K562 (cell line): ENCODE results near the gene PDIA2. TPM values are rescaled to one million over a fixed set of nuclear protein-coding genes. Genes with fewer than 3 reads are reported as not detected.

Experiments used
- ARID1B ChIP-seq: fragments of 450-650 bp; IDR thresholded peaks from 2 replicates; pipeline ENCODE4 v1.6.1; 2016; ENCODE audit warnings: antibody characterized with exemption, mild to moderate bottlenecking, inconsistent platforms
- ASH1L ChIP-seq: fragments of 450-650 bp; IDR thresholded peaks from 2 replicates; pipeline ENCODE4 v1.6.1; 2018; ENCODE audit warnings: borderline replicate concordance, mild to moderate bottlenecking, low read depth; ENCODE audit not compliant: partially characterized antibody
- ATF1 ChIP-seq, 2 experiments: fragments of 450-650 bp in 1 of 2; IDR thresholded peaks; 2 replicates each; pipeline ENCODE4 v1.6.1; 2016; ENCODE audit warnings: missing compliant biosample characterization in 1 of 2, missing genetic modification characterization in 1 of 2
- BCLAF1 ChIP-seq, 2 experiments: fragments of 450-650 bp in 1 of 2; IDR thresholded peaks; 2 replicates each; pipeline ENCODE4 v1.6.1; 2011 to 2017; ENCODE audit warnings: low read depth in 2 of 2, antibody characterized with exemption in 1 of 2, borderline replicate concordance in 1 of 2, low read length in 1 of 2, mild to moderate bottlenecking in 1 of 2, mixed read lengths in 1 of 2; ENCODE audit not compliant: control insufficient read depth in 1 of 2
- BCOR ChIP-seq: fragments of 450-650 bp; IDR thresholded peaks from 2 replicates; pipeline ENCODE4 v1.6.1; 2016
- BMI1 ChIP-seq: fragments of 150-350 bp; IDR thresholded peaks from 2 replicates; pipeline ENCODE4 v1.6.1; 2014; ENCODE audit warnings: low read length
- CBFA2T3 ChIP-seq: fragments of 450-650 bp; IDR thresholded peaks from 2 replicates; pipeline ENCODE4 v1.6.1; 2017
- CBX3 ChIP-seq, 2 experiments: IDR thresholded peaks; 1 replicate in 1 of 2; 2 replicates in 1 of 2; pipeline ENCODE4 v1.6.1; 2012; ENCODE audit warnings: inconsistent platforms in 2 of 2, low read length in 2 of 2, borderline replicate concordance in 1 of 2, control low read depth in 1 of 2
- CTBP1 ChIP-seq: fragments of 450-650 bp; IDR thresholded peaks from 2 replicates; pipeline ENCODE4 v1.6.1; 2016; ENCODE audit warnings: borderline replicate concordance
- ETV6 ChIP-seq, 3 experiments: fragments of 150-350 bp in 1 of 3; sonication (generic) in 1 of 3; formaldehyde crosslinking in 1 of 3; IDR thresholded peaks; 2 replicates each; pipeline versions ENCODE4 v1.6.1 to v1.8.0; 2014 to 2022; ENCODE audit warnings: borderline replicate concordance in 2 of 3, low read depth in 2 of 3, antibody characterized with exemption in 1 of 3, low read length in 1 of 3, mild to moderate bottlenecking in 1 of 3, missing genetic modification reagents in 1 of 3
- GTF2B ChIP-seq: IDR thresholded peaks from 2 replicates; pipeline ENCODE4 v1.6.1; 2011; ENCODE audit not compliant: insufficient read length; ENCODE audit errors: extremely low read depth
- HDGF ChIP-seq: fragments of 450-650 bp; IDR thresholded peaks from 2 replicates; pipeline ENCODE4 v1.6.1; 2016
- IRF1 ChIP-seq: sonication (generic); formaldehyde crosslinking; IDR thresholded peaks from 2 replicates; pipeline ENCODE4 v1.8.0; 2022; ENCODE audit warnings: missing genetic modification reagents, mild to moderate bottlenecking, borderline replicate concordance
- POLR3G ChIP-seq: IDR thresholded peaks from 2 replicates; pipeline ENCODE4 v1.6.1; 2011; ENCODE audit not compliant: insufficient read length, insufficient replicate concordance; ENCODE audit errors: extremely low read depth
- RB1 ChIP-seq: fragments of 450-650 bp; IDR thresholded peaks from 2 replicates; pipeline ENCODE4 v1.6.1; 2017; ENCODE audit warnings: low read depth, mild to moderate bottlenecking
- SMARCA4 ChIP-seq: fragments of 450-650 bp; IDR thresholded peaks from 2 replicates; pipeline ENCODE4 v1.6.1; 2016
- SMARCC2 ChIP-seq: fragments of 450-650 bp; IDR thresholded peaks from 2 replicates; pipeline ENCODE4 v1.6.1; 2017; ENCODE audit warnings: antibody characterized with exemption, moderate library complexity, mild to moderate bottlenecking, low read depth
- XRCC3 ChIP-seq: fragments of 450-650 bp; IDR thresholded peaks from 2 replicates; pipeline ENCODE4 v1.6.1; 2017; ENCODE audit warnings: mild to moderate bottlenecking, moderate library complexity
- ZNF445 ChIP-seq: fragments of 250-450 bp; sonication (Bioruptor Pico); IDR thresholded peaks from 2 replicates; pipeline ENCODE4 v1.4.0; 2020; ENCODE audit warnings: low read depth, mild to moderate bottlenecking, moderate library complexity
- ZNF589 ChIP-seq: fragments of 200-800 bp; sonication (Bioruptor generic); IDR thresholded peaks from 2 replicates; pipeline ENCODE4 v1.6.1; 2016; ENCODE audit warnings: low read depth, missing genetic modification characterization, missing compliant biosample characterization
- polyA plus RNA-seq, 8 experiments: library from polyadenylated mRNA; depleted of rRNA in 4 of 8; stranded (reverse) in 5 of 8; unstranded in 3 of 8; fragments of >200 nt; fragmentation: Nextera tagmentation in 2 of 8; fragmentation: Illumina TruSeq in 1 of 8; extraction: Ambion mirVana in 2 of 8; extraction: Trizol in 1 of 8; gene quantifications; 2 replicates each; pipeline versions ENCODE4 v1.2.1 to v1.2.3, GENCODE V29; 2011 to 2014; ENCODE audit warnings: inconsistent platforms in 1 of 8, missing spikeins in 1 of 8
- total RNA-seq, 7 experiments: library from RNA; depleted of rRNA in 6 of 7; stranded (reverse); fragments of >200 nt in 6 of 7; fragmentation: Illumina TruSeq in 2 of 7; extraction: Trizol in 2 of 7; gene quantifications; 2 replicates each; pipeline versions ENCODE4 v1.2.1 to v1.2.3, GENCODE V29; 2011 to 2021; ENCODE audit warnings: low replicate concordance in 1 of 7

PDIA2 gene
- total and polyA plus RNA-seq, 9 of the 15 experiments (the other 6 are each of a cell fraction or from before 2014, with no cell fraction given): 0.13 to 0.92 (median 0.23) TPM; not detected in 4

GRCh38 chr16:324451-325334 lies 41.7 kb downstream of the PDIA2 start (continued):
- TF ChIP-seq BCLAF1 (IDR thresholded peaks at IDR 0.05; ENCODE audit: borderline replicate concordance in 1 of 2, control insufficient read depth in 1 of 2, low read depth in 2 of 2, low read length in 1 of 2) (0 out of 4 replicates have a peak, but pooled peaks of 1 of the 2 experiments have one; percentile 63), BCOR (peak; percentile 80; the same call in 1 of the 2 replicates), SMARCA4 (peak; percentile 78; the same call in 1 of the 2 replicates), ETV6 (IDR thresholded peaks at IDR 0.05; ENCODE audit: borderline replicate concordance in 1 of 2, low read depth in 2 of 2, low read length in 1 of 2) (no peak), ETV6 (CRISPR knock-in tag; IDR thresholded peaks at IDR 0.05; ENCODE audit: borderline replicate concordance) (no peak), SMARCC2 (peak; percentile 32; the same call in 1 of the 2 replicates), ARID1B (peak; percentile 92), XRCC3 (no peak), IRF1 (no peak), ZNF589 (CRISPR knock-in tag) (peak; percentile 84), ATF1 (CRISPR knock-in tag; IDR thresholded peaks at IDR 0.05) (no peak), ATF1 (tag; IDR thresholded peaks at IDR 0.05) (peak; percentile 92), RB1 (no peak), POLR3G (no peak), BMI1 (no peak), CBFA2T3 (peak; percentile 96), ASH1L (no peak), ZNF445 (CRISPR knock-in tag) (no peak), HDGF (no peak), CTBP1 (peak; percentile 89; the same call in 1 of the 2 replicates), GTF2B (no peak), CBX3 (IDR thresholded peaks at IDR 0.05; ENCODE audit: borderline replicate concordance in 1 of 2, low read length in 2 of 2) (peak in 1 of 2 experiments; percentile 76; a peak in 1 of 3 replicates)
